Thoracic aorta (tissue), 2 donors: ENCODE measurements around the gene MINDY4B. TPM values are rescaled to one million over a fixed set of nuclear protein-coding genes. Genes with fewer than 3 reads are reported as not detected.

Experiments used
- ATAC-seq: fragments of 150-250 bp; one replicate; pipeline ENCODE4 v1.8.0; 2017; ENCODE audit warnings: low read depth; ENCODE audit not compliant: insufficient number of reproducible peaks, low FRiP score
- DNase-seq: peaks from one replicate; pipeline ENCODE4 v3.0.0-alpha.2; 2020; ENCODE audit warnings: low spot score
- H3K27ac ChIP-seq, 2 donors: fragments of 200-600 bp; sonication (generic); 1 replicate in 1 of 2; 2 replicates in 1 of 2; pipeline ENCODE4 v1.5.1; 2016; ENCODE audit warnings: mild to moderate bottlenecking in 2 of 2, moderate library complexity in 2 of 2
- H3K27me3 ChIP-seq: fragments of 200-600 bp; sonication (generic); replicated peaks from 2 replicates; pipeline ENCODE4 v1.6.0; 2016; ENCODE audit warnings: mild to moderate bottlenecking; ENCODE audit not compliant: insufficient read depth
- H3K36me3 ChIP-seq: fragments of 200-600 bp; sonication (generic); one replicate; pipeline ENCODE4 v1.5.1; 2016
- H3K4me1 ChIP-seq, 2 donors: fragments of 200-600 bp; sonication (generic); 1 replicate in 1 of 2; 2 replicates in 1 of 2; pipeline versions ENCODE4 v1.5.1 to v1.6.0; 2016; ENCODE audit warnings: low read depth in 2 of 2, mild to moderate bottlenecking in 1 of 2; ENCODE audit not compliant: control insufficient read depth in 1 of 2
- H3K4me3 ChIP-seq: fragments of 200-600 bp; sonication (generic); 2 replicates; pipeline ENCODE4 v1.5.1; 2016; ENCODE audit warnings: mild to moderate bottlenecking
- H3K9me3 ChIP-seq: fragments of 200-600 bp; sonication (generic); 2 replicates; pipeline ENCODE4 v1.5.1; 2016
- total RNA-seq, 2 donors: library from RNA; depleted of rRNA; stranded (reverse); fragments of >200 nt; gene quantifications; one replicate each; pipeline versions ENCODE4 v1.1.0 to v1.2.3, GENCODE V29; 2016
- TF ChIP-seq, protein P1 (sequence below): fragments of 200-600 bp; sonication (generic); IDR thresholded peaks from one replicate; pipeline ENCODE4 v1.5.1; 2019; ENCODE audit warnings: antibody characterized with exemption

The MINDY4B gene
- not detected for total RNA-seq

DNA sequence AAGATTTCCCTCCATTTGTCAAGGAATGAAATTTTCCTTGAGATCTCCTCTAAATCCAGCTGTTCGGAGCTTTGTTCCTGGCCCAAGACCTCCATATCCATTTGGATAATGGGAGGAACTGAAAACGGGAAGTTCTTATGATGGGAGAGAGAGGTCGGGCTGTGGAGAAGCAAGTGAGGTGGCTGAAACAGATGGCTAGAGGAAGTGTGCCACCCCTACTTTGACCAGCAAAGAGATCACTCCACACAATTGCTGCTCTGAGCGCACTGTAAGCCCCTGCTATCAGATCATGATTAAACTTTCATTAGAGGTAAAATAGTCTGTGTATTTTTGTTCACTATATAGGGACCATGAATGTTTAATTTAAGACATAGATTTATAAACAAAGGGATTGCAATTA lies at the start of gene MINDY4B:
Gene MINDY4B, minus strand, starts transcription at position 101 of the 400 bp plus-strand sequence. Its CDS starts 0 bp downstream, at position 101.
- DNase-seq: no peak
- H3K4me1 ChIP-seq: no peaks in the 10 kb centered on the region
- no peaks in the 10 kb centered on the region for H3K27me3 ChIP-seq
- H3K27ac ChIP-seq: no peak within 1 kb of the TSS
- H3K9me3 ChIP-seq: no peaks in the 10 kb centered on the region
- no peak for ATAC-seq
- TF ChIP-seq, protein P1, sequence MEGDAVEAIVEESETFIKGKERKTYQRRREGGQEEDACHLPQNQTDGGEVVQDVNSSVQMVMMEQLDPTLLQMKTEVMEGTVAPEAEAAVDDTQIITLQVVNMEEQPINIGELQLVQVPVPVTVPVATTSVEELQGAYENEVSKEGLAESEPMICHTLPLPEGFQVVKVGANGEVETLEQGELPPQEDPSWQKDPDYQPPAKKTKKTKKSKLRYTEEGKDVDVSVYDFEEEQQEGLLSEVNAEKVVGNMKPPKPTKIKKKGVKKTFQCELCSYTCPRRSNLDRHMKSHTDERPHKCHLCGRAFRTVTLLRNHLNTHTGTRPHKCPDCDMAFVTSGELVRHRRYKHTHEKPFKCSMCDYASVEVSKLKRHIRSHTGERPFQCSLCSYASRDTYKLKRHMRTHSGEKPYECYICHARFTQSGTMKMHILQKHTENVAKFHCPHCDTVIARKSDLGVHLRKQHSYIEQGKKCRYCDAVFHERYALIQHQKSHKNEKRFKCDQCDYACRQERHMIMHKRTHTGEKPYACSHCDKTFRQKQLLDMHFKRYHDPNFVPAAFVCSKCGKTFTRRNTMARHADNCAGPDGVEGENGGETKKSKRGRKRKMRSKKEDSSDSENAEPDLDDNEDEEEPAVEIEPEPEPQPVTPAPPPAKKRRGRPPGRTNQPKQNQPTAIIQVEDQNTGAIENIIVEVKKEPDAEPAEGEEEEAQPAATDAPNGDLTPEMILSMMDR: no peak
- H3K4me3 ChIP-seq: no peak within 1 kb of the TSS
- no peaks in the 10 kb centered on the region for H3K36me3 ChIP-seq

- Histone ChIP-seq H3K36me3 (no peaks in the 10 kb centered on the region), H3K9me3 (no peaks in the 10 kb centered on the region), H3K4me1 (no peaks in the 10 kb centered on the region), H3K4me3 (no peak overlapping the region), H3K27me3 (no peaks in the 10 kb centered on the region), H3K27ac (no peak overlapping the region)
- DNase-seq (no peak), ATAC-seq (no peak)
- TF ChIP-seq, protein P1: no peak
Observed at GRCh38 chr3:150951923-150952322, 46.7 kb upstream of the MINDY4B start.

- TF ChIP-seq, protein P1: no peak
- no peak overlapping the region for H3K27ac ChIP-seq
- H3K4me3 ChIP-seq: no peak overlapping the region
- no peak for DNase-seq
- no peaks in the 10 kb centered on the region for H3K27me3 ChIP-seq
- no peaks in the 10 kb centered on the region for H3K36me3 ChIP-seq
- peaks cover 0 to 14% of the 10 kb centered on the region in 2 donors for H3K4me1 ChIP-seq
- no peaks in the 10 kb centered on the region for H3K9me3 ChIP-seq
- ATAC-seq: no peak
Observed at GRCh38 chr3:150945226-150946032, 40.2 kb upstream of the MINDY4B start.

- DNase-seq (no peak), ATAC-seq (no peak)
- Histone ChIP-seq H3K4me3 (no peak overlapping the region), H3K4me1 (peaks cover 0 to 14% of the 10 kb centered on the region in 2 donors), H3K36me3 (no peaks in the 10 kb centered on the region), H3K27me3 (no peaks in the 10 kb centered on the region), H3K9me3 (no peaks in the 10 kb centered on the region), H3K27ac (no peak overlapping the region)
- TF ChIP-seq, protein P1: no peak
Observed at GRCh38 chr3:150942221-150942620, 37.0 kb upstream of the MINDY4B start.

GRCh38 chr3:150936693-150937092 lies 31.5 kb upstream of the MINDY4B start:
- H3K27ac ChIP-seq: no peak overlapping the region
- no peak for ATAC-seq
- no peak overlapping the region for H3K4me3 ChIP-seq
- no peaks in the 10 kb centered on the region for H3K27me3 ChIP-seq
- DNase-seq: no peak
- H3K36me3 ChIP-seq: no peaks in the 10 kb centered on the region
- TF ChIP-seq, protein P1: no peak
- no peaks in the 10 kb centered on the region for H3K9me3 ChIP-seq
- H3K4me1 ChIP-seq: peaks cover 0 to 3% of the 10 kb centered on the region in 2 donors
